Measurements from ENCODE around the gene RNF208.

Gene RNF208

GRCh38 chr9:137256362-137256761 lies 34.3 kb upstream of the RNF208 start:
- DNase-seq (ENCODE audit: low read depth, low spot score) = no peak
- Histone ChIP-seq H3K4me3 (peak overlapping the region; percentile 88), H3K36me3 (ENCODE audit: insufficient read depth, low read length) (peaks cover 25% of the 10 kb centered on the region), H3K9me3 (ENCODE audit: low read depth, low read length) (no peaks in the 10 kb centered on the region), H3K9ac (ENCODE audit: insufficient read length) (peak overlapping the region; percentile 91), H3K27ac (no peak overlapping the region)
- TF ChIP-seq POLR2AphosphoS5 (IDR thresholded peaks at IDR 0.05; ENCODE audit: borderline replicate concordance, low read depth, low read length) = no peak
- TF ChIP-seq FOXP2 (optimal IDR thresholded peaks at IDR 0.05; ENCODE audit: control extremely low read depth, extremely low read length, insufficient read depth) = no peak
- TF ChIP-seq EZH2 (IDR thresholded peaks at IDR 0.05) = no peak

- peak overlapping the region; percentile 50; the same call in 1 of the 2 replicates for H3K27ac ChIP-seq
- H3K4me3 ChIP-seq = peak overlapping the region; percentile 88
- H3K9me3 ChIP-seq (ENCODE audit: low read depth, low read length) = no peaks in the 10 kb centered on the region
- no peak for DNase-seq (ENCODE audit: low read depth, low spot score)
- TF ChIP-seq FOXP2 (optimal IDR thresholded peaks at IDR 0.05; ENCODE audit: control extremely low read depth, extremely low read length, insufficient read depth) (no peak), POLR2AphosphoS5 (IDR thresholded peaks at IDR 0.05; ENCODE audit: borderline replicate concordance, low read depth, low read length) (no peak), EZH2 (IDR thresholded peaks at IDR 0.05) (no peak)
- H3K36me3 ChIP-seq (ENCODE audit: insufficient read depth, low read length) = peaks cover 25% of the 10 kb centered on the region
- H3K9ac ChIP-seq (ENCODE audit: insufficient read length) = peak overlapping the region; percentile 91
These were observed 33.5 kb upstream of the RNF208 start for GRCh38 chr9:137255448-137256114.

GRCh38 chr9:137254624-137255447 lies 32.8 kb upstream of the RNF208 start, which contains the start of gene NELFB:
NELFB (plus strand) TSS chr9:137255327.
- DNase-seq (ENCODE audit: low read depth, low spot score) = no peak
- Histone ChIP-seq H3K9me3 (ENCODE audit: low read depth, low read length) (no peaks in the 10 kb centered on the region), H3K27ac (peak within 1 kb of the TSS; percentile 56; the same call in 1 of the 2 replicates), H3K36me3 (ENCODE audit: insufficient read depth, low read length) (peaks cover 25% of the 10 kb centered on the region), H3K9ac (ENCODE audit: insufficient read length) (peak within 1 kb of the TSS; percentile 91), H3K4me3 (peak within 1 kb of the TSS; percentile 88)
- TF ChIP-seq FOXP2 (optimal IDR thresholded peaks at IDR 0.05; ENCODE audit: control extremely low read depth, extremely low read length, insufficient read depth) = no peak
- peak; percentile 94 for TF ChIP-seq POLR2AphosphoS5 (IDR thresholded peaks at IDR 0.05; ENCODE audit: borderline replicate concordance, low read depth, low read length)

- H3K36me3 ChIP-seq (ENCODE audit: insufficient read depth, low read length) = peaks cover 22% of the 10 kb centered on the region
- peak overlapping the region; percentile 88 for H3K4me3 ChIP-seq
- TF ChIP-seq POLR2AphosphoS5 (IDR thresholded peaks at IDR 0.05; ENCODE audit: borderline replicate concordance, low read depth, low read length) (no peak), FOXP2 (optimal IDR thresholded peaks at IDR 0.05; ENCODE audit: control extremely low read depth, extremely low read length, insufficient read depth) (no peak), EZH2 (IDR thresholded peaks at IDR 0.05) (no peak)
- H3K27ac ChIP-seq = no peak overlapping the region; the same call in 1 of the 2 replicates
- peak overlapping the region; percentile 79 for H3K9ac ChIP-seq (ENCODE audit: insufficient read length)
- no peak for DNase-seq (ENCODE audit: low read depth, low spot score)
- no peaks in the 10 kb centered on the region for H3K9me3 ChIP-seq (ENCODE audit: low read depth, low read length)
These were observed 31.9 kb upstream of the RNF208 start for GRCh38 chr9:137253717-137254623.

- H3K4me3 ChIP-seq = no peak overlapping the region
- H3K36me3 ChIP-seq (ENCODE audit: insufficient read depth, low read length) = peaks cover 11% of the 10 kb centered on the region; the same call in 1 of the 2 replicates
- H3K9ac ChIP-seq (ENCODE audit: insufficient read length) = no peak overlapping the region
- DNase-seq (ENCODE audit: low read depth, low spot score) = no peak
- TF ChIP-seq POLR2AphosphoS5 (IDR thresholded peaks at IDR 0.05; ENCODE audit: borderline replicate concordance, low read depth, low read length) (no peak), FOXP2 (optimal IDR thresholded peaks at IDR 0.05; ENCODE audit: control extremely low read depth, extremely low read length, insufficient read depth) (no peak), EZH2 (IDR thresholded peaks at IDR 0.05) (no peak)
- no peak overlapping the region for H3K27ac ChIP-seq
- no peaks in the 10 kb centered on the region for H3K9me3 ChIP-seq (ENCODE audit: low read depth, low read length)
These were observed 30.8 kb upstream of the RNF208 start for GRCh38 chr9:137252555-137253506.

GRCh38 chr9:137251490-137252268 lies 29.6 kb upstream of the RNF208 start:
- Histone ChIP-seq H3K36me3 (ENCODE audit: insufficient read depth, low read length) (peaks cover 6% of the 10 kb centered on the region; the same call in 1 of the 2 replicates), H3K9me3 (ENCODE audit: low read depth, low read length) (no peaks in the 10 kb centered on the region), H3K9ac (ENCODE audit: insufficient read length) (no peak overlapping the region), H3K4me3 (no peak overlapping the region), H3K27ac (no peak overlapping the region)
- TF ChIP-seq EZH2 (IDR thresholded peaks at IDR 0.05) (no peak), FOXP2 (optimal IDR thresholded peaks at IDR 0.05; ENCODE audit: control extremely low read depth, extremely low read length, insufficient read depth) (no peak), POLR2AphosphoS5 (IDR thresholded peaks at IDR 0.05; ENCODE audit: borderline replicate concordance, low read depth, low read length) (no peak)
- DNase-seq (ENCODE audit: low read depth, low spot score) = no peak

Measured in SK-N-MC (cell line).